Mucosa of stomach (tissue), 1 donor: ENCODE results near the gene SCRN2.

Source experiments
- H3K27me3 ChIP-seq: one replicate; pipeline ENCODE4 v1.7.0; 2013; ENCODE audit warnings: mild to moderate bottlenecking, low read length; ENCODE audit not compliant: control insufficient read depth, insufficient read depth
- H3K36me3 ChIP-seq: one replicate; pipeline ENCODE4 v1.7.0; 2013; ENCODE audit warnings: low read length; ENCODE audit not compliant: control insufficient read depth, insufficient read depth
- H3K4me1 ChIP-seq: one replicate; pipeline ENCODE4 v1.7.0; 2013; ENCODE audit warnings: mild to moderate bottlenecking, low read length; ENCODE audit not compliant: control insufficient read depth, insufficient read depth
- H3K4me3 ChIP-seq: one replicate; pipeline ENCODE4 v1.7.0; 2013; ENCODE audit warnings: low read length
- H3K9ac ChIP-seq: one replicate; pipeline ENCODE4 v1.7.0; 2013; ENCODE audit warnings: mild to moderate bottlenecking, low read length, moderate library complexity
- H3K9me3 ChIP-seq: one replicate; pipeline ENCODE4 v1.7.0; 2013; ENCODE audit warnings: mild to moderate bottlenecking, low read length, moderate library complexity; ENCODE audit not compliant: control insufficient read depth
- donor health status: Pancreatic carcinoma.

The SCRN2 gene

DNA sequence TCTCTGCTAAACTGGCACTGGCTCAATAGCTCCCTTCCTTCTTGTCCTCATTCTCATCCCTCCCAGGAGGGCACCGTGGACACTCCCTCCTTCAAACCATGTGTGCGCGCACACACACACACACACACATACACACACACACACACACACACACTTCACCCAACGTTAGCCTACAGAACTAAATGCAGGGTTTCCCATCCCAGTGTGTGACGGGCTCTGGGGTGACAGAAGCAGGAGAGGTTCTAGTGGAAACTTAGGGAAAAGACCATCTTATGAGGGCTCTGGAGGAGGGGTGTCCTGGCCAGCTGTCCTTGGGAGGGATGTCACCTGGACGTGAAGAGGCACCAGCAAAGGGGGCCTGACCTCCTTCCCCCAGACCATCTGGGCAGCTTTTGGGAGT lies 39.2 kb downstream of the SCRN2 start:
- H3K4me1 ChIP-seq = no peaks in the 10 kb centered on the region
- H3K9me3 ChIP-seq = no peaks in the 10 kb centered on the region
- H3K4me3 ChIP-seq = no peak overlapping the region
- no peak overlapping the region for H3K9ac ChIP-seq
- no peaks in the 10 kb centered on the region for H3K27me3 ChIP-seq
- no peaks in the 10 kb centered on the region for H3K36me3 ChIP-seq

DNA sequence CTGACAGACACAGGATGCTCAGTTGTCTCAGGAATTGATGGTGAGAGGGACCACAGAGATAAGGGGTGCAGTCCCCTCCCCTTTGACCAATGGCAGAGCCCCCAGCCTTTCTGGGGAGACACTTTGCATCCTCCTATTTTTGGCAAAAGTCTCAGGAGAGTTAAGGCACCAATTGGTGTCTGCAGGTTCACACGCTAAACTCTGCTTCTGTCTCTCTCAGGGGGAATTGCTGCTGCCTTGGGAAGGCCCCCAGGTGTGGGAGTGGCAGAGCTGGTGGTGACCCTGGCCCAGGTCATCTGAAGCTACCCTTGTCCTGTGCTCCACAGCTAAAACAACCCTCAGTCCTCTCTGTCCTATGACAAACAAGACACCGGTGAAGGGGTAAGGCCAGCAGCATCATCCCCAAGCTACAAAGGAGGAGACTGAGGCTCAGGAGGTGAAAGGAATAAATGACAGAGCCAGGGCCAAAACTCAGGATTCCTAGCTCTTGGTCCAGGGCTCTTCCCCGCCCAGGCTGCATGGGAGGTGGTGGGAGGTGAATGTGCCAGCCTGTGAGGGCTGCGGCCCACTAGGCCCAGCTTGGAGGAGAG lies 39.8 kb downstream of the SCRN2 start:
- Histone ChIP-seq H3K9ac (no peak overlapping the region), H3K9me3 (no peaks in the 10 kb centered on the region), H3K36me3 (no peaks in the 10 kb centered on the region), H3K4me1 (no peaks in the 10 kb centered on the region), H3K4me3 (no peak overlapping the region), H3K27me3 (no peaks in the 10 kb centered on the region)

DNA sequence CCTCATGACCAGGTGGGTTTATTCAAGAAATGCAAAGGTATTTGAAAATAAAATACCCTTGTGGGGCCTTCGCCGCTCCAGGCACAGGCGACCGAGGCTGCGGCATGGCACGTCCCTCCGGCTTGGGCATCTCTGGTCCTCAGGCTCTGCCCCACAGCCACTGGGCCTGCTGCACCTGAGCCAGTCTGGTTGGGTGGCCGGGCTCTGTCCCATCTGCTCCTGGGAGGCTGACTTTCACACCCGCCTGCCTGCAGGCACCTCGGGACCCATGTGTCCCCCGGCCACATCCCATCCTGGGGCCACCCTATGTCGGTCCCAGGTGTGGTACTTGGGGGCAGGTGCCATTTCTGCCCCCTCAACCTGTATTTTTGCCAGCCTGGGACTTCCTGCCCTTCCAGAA lies 40.4 kb downstream of the SCRN2 start:
- Histone ChIP-seq H3K4me1 (no peaks in the 10 kb centered on the region), H3K36me3 (no peaks in the 10 kb centered on the region), H3K9me3 (no peaks in the 10 kb centered on the region), H3K27me3 (no peaks in the 10 kb centered on the region), H3K4me3 (no peak overlapping the region), H3K9ac (no peak overlapping the region)

DNA sequence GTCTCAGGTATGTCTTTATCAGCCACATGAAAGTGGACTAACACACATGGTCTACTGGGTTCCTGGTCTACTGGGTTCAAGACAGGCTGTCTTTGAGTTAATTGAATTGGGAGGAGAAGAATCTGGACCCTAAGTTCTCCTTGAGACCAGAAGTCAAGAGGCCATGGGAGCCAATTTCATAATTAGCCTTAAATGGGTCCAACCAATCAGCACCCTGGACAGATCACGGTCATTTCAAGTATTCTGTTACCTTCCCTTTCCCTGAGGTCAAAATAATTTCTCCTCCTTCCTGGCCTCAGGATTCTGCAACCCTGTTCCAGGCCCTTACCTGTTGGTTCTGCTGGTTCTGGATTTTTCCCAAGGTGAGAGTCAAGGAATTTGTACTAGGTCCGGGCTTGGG lies 43.3 kb downstream of the SCRN2 start:
- no peak overlapping the region for H3K9ac ChIP-seq
- no peak overlapping the region for H3K4me3 ChIP-seq
- H3K9me3 ChIP-seq = no peaks in the 10 kb centered on the region
- H3K27me3 ChIP-seq = peaks cover 16% of the 10 kb centered on the region
- no peaks in the 10 kb centered on the region for H3K4me1 ChIP-seq
- no peaks in the 10 kb centered on the region for H3K36me3 ChIP-seq

DNA sequence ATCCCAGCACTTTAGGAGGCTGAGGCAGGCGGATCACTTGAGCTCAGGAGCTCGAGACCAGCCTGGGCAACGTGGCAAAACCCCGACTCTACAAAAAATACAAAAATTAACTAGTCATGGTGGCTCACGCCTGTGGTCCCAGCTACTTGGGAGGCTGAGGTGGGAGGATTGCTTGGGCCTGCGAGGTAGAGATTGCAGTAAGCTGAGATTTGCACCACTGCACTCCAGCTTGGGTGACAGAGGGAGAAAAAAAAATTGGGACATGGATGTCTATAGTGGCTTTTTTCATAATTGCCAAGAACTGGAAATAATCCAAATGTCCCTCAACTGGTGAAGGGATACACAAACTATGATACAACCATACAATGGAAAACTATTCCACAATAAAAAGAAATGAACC lies 48.1 kb downstream of the SCRN2 start:
- no peak overlapping the region for H3K9ac ChIP-seq
- no peaks in the 10 kb centered on the region for H3K9me3 ChIP-seq
- H3K36me3 ChIP-seq = no peaks in the 10 kb centered on the region
- no peaks in the 10 kb centered on the region for H3K4me1 ChIP-seq
- no peak overlapping the region for H3K4me3 ChIP-seq
- peaks cover 48% of the 10 kb centered on the region for H3K27me3 ChIP-seq

DNA sequence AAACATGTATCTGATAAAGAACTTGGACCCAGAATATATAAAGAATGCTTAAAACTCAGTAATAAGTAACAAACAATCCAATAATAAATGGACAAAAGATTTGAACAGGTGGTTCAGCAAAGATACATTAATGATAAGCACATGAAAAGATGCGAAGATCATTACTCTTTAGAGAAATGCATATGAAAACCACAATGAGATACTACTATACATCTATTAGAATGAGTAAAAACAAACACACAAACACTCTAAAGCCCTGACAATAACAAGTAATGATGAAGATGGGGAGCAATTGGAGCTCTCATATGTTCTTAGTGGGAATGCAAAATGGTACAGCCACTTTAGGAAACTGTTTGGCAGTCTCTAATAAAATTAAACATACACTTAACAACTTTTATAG lies 48.6 kb downstream of the SCRN2 start:
- Histone ChIP-seq H3K9ac (no peak overlapping the region), H3K36me3 (no peaks in the 10 kb centered on the region), H3K4me1 (no peaks in the 10 kb centered on the region), H3K9me3 (no peaks in the 10 kb centered on the region), H3K4me3 (no peak overlapping the region), H3K27me3 (peaks cover 48% of the 10 kb centered on the region)

DNA sequence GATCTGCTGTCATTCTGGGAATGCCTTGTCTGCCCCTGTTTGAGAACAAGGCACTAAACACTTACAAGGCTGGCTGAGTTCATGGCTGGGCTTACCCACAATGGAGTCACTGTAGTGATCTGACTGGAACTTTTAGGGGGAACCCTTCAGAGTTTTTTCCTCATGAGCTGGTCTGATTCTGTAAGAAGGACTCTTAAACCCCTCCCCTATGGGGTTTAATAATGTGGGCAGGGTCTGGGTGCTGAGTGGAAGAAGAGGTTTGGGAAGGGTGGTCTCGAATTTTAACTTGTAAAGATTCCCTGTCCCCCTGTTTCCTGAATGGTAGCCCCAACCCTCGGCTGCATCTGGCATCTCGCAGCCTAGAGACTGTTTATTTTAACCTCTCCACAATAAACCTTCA lies 50.0 kb downstream of the SCRN2 start:
- H3K4me1 ChIP-seq = no peaks in the 10 kb centered on the region
- no peaks in the 10 kb centered on the region for H3K36me3 ChIP-seq
- H3K4me3 ChIP-seq = no peak overlapping the region
- H3K9ac ChIP-seq = no peak overlapping the region
- H3K9me3 ChIP-seq = no peaks in the 10 kb centered on the region
- peaks cover 48% of the 10 kb centered on the region for H3K27me3 ChIP-seq

DNA sequence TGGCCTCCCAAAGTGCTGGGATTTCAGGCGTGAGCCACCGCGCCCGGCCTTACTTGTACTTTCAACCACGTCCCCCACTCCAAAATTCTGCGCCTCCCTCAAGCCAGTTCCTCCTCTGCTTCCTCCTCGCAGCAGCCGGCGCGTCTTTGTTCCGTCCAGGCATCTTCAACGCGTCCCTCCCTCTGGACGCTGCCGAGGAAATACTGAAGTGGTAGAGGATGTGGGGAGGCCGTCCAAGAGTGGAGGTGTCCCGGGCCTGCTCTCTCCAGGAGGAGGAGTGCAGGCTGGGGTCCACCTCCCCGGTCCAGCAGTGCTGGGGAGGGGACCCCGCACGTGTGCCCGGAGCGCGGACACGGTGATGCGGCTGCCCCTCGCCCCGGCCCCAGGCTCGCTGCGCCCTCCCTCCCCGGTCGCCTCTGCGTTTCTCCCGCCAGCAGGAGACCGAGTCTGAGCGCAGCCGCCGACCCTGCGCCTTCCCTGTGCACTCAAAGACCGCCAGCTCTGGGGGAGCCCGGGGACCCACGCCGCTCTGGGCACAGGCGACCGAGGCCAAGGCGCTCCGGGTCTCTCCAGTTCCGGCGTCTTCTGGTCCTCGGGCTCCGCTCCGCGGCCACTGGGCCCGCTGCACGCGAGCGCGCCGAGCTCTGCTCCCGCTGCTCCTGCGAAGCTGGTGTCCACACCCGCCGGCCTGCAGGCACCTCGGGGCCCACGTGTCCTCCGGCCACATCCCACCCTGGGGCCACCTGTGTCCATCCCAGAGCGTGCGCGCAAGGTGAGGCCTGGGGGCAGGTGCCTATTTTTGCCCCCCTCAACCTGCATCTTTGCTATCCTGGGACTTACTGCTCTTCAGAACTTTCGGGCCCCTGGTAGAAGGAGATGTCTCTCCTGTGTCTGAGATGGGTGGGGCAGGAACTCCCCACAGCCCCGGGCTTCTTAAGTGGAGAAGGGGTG lies 51.2 kb downstream of the SCRN2 start:
- no peak overlapping the region for H3K4me3 ChIP-seq

More for the DNA sequence above, 51.2 kb downstream of the SCRN2 start:
- no peak overlapping the region for H3K9ac ChIP-seq
- H3K27me3 ChIP-seq = peaks cover 48% of the 10 kb centered on the region
- H3K36me3 ChIP-seq = no peaks in the 10 kb centered on the region
- H3K9me3 ChIP-seq = no peaks in the 10 kb centered on the region
- no peaks in the 10 kb centered on the region for H3K4me1 ChIP-seq
